HL-60 (cell line): ENCODE data around the gene PIK3CG.

ENCODE experiments used
- DNase-seq, 2 experiments: peaks; one replicate each; pipeline ENCODE4 v3.0.0-alpha.2; 2010 to 2020; ENCODE audit warnings: low read depth in 1 of 2, low spot score in 1 of 2
- H3K27ac ChIP-seq: fragments of 250-450 bp; sonication (Bioruptor Pico); replicated peaks from 2 replicates; pipeline ENCODE4 v1.5.1; 2020; ENCODE audit warnings: mild to moderate bottlenecking, moderate library complexity
- H3K27me3 ChIP-seq: fragments of 250-450 bp; sonication (Bioruptor Pico); 2 replicates; pipeline ENCODE4 v1.5.1; 2021; ENCODE audit warnings: mild to moderate bottlenecking, moderate library complexity; ENCODE audit not compliant: insufficient read depth, poor library complexity, severe bottlenecking
- H3K4me3 ChIP-seq: replicated peaks from 2 replicates; pipeline ENCODE4 v1.5.1; 2011; ENCODE audit warnings: mild to moderate bottlenecking, control low read depth, low read length; ENCODE audit not compliant: insufficient read depth
- GABPA ChIP-seq: IDR thresholded peaks from 2 replicates; pipeline ENCODE4 v1.6.1; 2012; ENCODE audit warnings: low read depth
- POLR2AphosphoS5 ChIP-seq: IDR thresholded peaks from 2 replicates; pipeline ENCODE4 v1.6.1; 2012; ENCODE audit warnings: low read depth
- SPI1 ChIP-seq: IDR thresholded peaks from 2 replicates; pipeline ENCODE4 v1.6.1; 2012; ENCODE audit warnings: low read depth, mild to moderate bottlenecking, borderline replicate concordance
- TF ChIP-seq, protein P1 (sequence below): IDR thresholded peaks from 2 replicates; pipeline ENCODE4 v1.6.1; 2012; ENCODE audit warnings: low read depth; ENCODE audit not compliant: insufficient replicate concordance
- TF ChIP-seq, protein P2 (sequence below): IDR thresholded peaks from one replicate; pipeline ENCODE4 v1.5.1; 2011; ENCODE audit warnings: low read length, control low read depth, inconsistent platforms; ENCODE audit not compliant: insufficient read depth

The PIK3CG gene

GRCh38 chr7:106841896-106842390 is 23.1 kb upstream of the PIK3CG start:
- DNase-seq: no peak
- no peak for TF ChIP-seq GABPA
- TF ChIP-seq, protein P1, sequence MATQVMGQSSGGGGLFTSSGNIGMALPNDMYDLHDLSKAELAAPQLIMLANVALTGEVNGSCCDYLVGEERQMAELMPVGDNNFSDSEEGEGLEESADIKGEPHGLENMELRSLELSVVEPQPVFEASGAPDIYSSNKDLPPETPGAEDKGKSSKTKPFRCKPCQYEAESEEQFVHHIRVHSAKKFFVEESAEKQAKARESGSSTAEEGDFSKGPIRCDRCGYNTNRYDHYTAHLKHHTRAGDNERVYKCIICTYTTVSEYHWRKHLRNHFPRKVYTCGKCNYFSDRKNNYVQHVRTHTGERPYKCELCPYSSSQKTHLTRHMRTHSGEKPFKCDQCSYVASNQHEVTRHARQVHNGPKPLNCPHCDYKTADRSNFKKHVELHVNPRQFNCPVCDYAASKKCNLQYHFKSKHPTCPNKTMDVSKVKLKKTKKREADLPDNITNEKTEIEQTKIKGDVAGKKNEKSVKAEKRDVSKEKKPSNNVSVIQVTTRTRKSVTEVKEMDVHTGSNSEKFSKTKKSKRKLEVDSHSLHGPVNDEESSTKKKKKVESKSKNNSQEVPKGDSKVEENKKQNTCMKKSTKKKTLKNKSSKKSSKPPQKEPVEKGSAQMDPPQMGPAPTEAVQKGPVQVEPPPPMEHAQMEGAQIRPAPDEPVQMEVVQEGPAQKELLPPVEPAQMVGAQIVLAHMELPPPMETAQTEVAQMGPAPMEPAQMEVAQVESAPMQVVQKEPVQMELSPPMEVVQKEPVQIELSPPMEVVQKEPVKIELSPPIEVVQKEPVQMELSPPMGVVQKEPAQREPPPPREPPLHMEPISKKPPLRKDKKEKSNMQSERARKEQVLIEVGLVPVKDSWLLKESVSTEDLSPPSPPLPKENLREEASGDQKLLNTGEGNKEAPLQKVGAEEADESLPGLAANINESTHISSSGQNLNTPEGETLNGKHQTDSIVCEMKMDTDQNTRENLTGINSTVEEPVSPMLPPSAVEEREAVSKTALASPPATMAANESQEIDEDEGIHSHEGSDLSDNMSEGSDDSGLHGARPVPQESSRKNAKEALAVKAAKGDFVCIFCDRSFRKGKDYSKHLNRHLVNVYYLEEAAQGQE: no peak
- TF ChIP-seq, protein P2, sequence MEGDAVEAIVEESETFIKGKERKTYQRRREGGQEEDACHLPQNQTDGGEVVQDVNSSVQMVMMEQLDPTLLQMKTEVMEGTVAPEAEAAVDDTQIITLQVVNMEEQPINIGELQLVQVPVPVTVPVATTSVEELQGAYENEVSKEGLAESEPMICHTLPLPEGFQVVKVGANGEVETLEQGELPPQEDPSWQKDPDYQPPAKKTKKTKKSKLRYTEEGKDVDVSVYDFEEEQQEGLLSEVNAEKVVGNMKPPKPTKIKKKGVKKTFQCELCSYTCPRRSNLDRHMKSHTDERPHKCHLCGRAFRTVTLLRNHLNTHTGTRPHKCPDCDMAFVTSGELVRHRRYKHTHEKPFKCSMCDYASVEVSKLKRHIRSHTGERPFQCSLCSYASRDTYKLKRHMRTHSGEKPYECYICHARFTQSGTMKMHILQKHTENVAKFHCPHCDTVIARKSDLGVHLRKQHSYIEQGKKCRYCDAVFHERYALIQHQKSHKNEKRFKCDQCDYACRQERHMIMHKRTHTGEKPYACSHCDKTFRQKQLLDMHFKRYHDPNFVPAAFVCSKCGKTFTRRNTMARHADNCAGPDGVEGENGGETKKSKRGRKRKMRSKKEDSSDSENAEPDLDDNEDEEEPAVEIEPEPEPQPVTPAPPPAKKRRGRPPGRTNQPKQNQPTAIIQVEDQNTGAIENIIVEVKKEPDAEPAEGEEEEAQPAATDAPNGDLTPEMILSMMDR: no peak
- Histone ChIP-seq H3K4me3 (no peak overlapping the region), H3K27ac (no peak overlapping the region), H3K27me3 (no peaks in the 10 kb centered on the region)

DNA sequence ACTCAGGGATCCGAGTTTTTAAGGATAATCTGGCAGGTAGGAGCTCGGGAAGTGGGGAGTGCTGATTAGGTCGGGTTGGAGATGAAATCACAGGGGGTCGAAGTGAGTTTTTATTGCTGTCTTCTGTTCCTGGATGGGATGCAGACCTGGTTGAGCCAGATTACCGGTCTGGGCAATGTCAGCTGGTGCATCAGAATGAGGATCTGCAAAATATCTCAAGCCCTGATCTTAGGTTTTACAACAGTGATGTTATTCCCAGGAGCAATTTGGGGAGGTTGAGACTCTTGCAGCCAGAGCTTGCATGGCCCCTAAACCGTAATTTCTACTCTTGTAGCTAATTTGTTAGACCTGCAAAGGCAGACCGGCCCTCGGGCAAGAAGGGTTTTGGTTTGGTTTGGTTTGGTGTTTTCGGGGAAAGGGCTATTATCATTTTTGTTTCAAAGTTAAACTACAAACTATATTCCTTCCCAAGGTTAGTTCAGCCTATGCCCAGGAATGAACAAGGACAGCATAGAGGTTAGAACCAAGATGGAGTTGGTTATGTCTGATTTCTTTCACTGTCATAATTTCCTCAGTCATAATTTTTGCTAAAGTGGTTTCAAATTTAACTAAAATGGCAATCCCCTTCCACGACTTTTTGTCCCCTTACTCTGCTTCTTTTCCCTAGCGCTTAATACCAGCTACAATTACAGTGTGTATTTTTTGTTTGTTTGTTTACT is 20.6 kb upstream of the PIK3CG start:
- Histone ChIP-seq H3K27ac (no peak overlapping the region), H3K4me3 (no peak overlapping the region), H3K27me3 (no peaks in the 10 kb centered on the region)
- no peak for DNase-seq
- no peak for TF ChIP-seq GABPA
- no peak for TF ChIP-seq SPI1
- TF ChIP-seq, protein P1: no peak
- TF ChIP-seq, protein P2: no peak
- TF ChIP-seq POLR2AphosphoS5: no peak

- Histone ChIP-seq H3K27ac (no peak overlapping the region), H3K4me3 (no peak overlapping the region), H3K27me3 (no peaks in the 10 kb centered on the region)
- no peak for DNase-seq
- TF ChIP-seq, protein P1: no peak
- TF ChIP-seq GABPA (no peak), POLR2AphosphoS5 (no peak), SPI1 (no peak)
- TF ChIP-seq, protein P2: no peak
Measured at GRCh38 chr7:106848049-106848448, 17.0 kb upstream of the PIK3CG start.
